ENCODE results near the gene B4GALT1.

DNA sequence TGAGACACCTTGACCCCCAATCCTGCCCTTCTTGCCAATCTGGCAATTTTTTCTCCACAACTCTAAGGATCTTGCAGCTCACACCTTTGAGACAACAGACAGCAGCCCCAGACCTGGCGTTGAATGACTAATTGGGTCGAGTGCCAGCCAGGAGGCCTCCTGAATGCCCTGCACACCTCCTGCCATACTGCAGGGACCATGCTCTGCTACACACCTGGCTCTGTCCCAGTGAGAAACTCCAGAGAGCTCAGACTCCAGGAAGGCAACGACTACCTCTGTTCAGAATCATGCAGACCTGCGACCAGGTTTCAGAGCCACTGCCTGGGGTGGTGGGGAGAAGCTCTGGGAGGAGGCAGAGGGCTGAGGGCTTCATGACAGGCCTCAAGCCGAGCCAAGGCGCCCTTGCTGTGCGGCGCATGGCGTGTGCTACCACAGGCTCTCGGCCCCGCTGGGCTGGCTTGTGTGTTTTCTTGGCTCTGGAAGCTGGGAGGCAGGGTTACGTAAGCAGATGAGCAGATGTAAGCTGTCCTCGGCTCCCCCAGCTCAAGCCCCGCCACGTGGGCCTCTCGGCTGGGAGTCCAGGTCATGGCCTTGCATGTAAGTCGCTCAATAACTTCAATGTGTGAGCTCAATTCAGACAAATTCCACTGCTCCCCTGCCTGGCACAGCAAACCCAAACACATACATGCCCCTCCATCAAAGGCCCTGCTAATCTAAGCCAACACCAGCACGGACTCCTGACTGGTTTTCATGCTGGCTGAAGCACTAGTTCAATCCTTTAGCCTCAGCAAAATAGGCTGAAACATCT, 27.5 kb downstream of the B4GALT1 start:
- TF ChIP-seq, protein P1, sequence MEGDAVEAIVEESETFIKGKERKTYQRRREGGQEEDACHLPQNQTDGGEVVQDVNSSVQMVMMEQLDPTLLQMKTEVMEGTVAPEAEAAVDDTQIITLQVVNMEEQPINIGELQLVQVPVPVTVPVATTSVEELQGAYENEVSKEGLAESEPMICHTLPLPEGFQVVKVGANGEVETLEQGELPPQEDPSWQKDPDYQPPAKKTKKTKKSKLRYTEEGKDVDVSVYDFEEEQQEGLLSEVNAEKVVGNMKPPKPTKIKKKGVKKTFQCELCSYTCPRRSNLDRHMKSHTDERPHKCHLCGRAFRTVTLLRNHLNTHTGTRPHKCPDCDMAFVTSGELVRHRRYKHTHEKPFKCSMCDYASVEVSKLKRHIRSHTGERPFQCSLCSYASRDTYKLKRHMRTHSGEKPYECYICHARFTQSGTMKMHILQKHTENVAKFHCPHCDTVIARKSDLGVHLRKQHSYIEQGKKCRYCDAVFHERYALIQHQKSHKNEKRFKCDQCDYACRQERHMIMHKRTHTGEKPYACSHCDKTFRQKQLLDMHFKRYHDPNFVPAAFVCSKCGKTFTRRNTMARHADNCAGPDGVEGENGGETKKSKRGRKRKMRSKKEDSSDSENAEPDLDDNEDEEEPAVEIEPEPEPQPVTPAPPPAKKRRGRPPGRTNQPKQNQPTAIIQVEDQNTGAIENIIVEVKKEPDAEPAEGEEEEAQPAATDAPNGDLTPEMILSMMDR (conservative IDR thresholded peaks at IDR 0.05 in 1 of 2, IDR thresholded peaks at IDR 0.05 in 1 of 2; ENCODE audit: extremely low read depth in 1 of 2, insufficient read depth in 1 of 2, low read depth in 1 of 2, low read length in 2 of 2), result no peak
- no peak for TF ChIP-seq EZH2 (IDR thresholded peaks at IDR 0.05; ENCODE audit: borderline replicate concordance, low read length)

Measured in mammary epithelial cell (primary cell).